Measurements from ENCODE around the gene PGAP3.

DNA sequence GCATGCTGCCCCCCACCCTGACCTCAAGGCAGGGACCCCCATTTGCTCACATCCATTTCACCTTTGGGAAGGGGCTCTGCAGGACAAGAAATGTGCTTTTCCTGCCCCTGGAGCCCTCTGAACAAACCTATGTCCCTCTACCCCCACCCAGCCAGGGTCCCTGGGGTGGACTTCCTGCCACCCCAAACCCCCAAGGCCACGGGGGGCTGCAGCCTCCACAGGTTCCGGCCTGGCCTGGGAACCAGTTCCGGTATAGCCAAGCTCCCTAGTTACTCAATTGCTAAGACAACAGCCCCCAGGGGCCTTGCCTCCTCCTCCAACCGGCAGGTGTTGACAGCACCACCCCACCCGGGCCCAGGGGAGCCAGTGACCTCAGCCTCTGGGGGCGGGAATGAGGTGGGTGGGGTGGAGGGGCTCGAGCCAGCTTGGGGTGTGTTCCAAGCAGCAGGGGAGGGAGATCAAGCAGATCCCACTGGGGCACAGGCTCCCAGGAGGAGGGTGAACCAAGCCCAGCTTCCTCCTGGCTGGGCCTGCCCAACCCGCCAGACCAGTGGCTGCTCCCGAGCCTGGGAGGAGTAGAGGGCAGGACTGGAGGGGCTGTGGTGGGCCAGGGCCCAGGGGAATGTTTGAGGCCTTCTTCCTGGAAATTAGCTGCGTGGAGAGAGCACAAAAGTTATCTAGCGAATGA is 13.0 kb downstream of the PGAP3 start:
- peak in 1 of 3 donors; percentile 27 for TF ChIP-seq POLR2AphosphoS5 (IDR thresholded peaks at IDR 0.05)
- TF ChIP-seq, protein P1, sequence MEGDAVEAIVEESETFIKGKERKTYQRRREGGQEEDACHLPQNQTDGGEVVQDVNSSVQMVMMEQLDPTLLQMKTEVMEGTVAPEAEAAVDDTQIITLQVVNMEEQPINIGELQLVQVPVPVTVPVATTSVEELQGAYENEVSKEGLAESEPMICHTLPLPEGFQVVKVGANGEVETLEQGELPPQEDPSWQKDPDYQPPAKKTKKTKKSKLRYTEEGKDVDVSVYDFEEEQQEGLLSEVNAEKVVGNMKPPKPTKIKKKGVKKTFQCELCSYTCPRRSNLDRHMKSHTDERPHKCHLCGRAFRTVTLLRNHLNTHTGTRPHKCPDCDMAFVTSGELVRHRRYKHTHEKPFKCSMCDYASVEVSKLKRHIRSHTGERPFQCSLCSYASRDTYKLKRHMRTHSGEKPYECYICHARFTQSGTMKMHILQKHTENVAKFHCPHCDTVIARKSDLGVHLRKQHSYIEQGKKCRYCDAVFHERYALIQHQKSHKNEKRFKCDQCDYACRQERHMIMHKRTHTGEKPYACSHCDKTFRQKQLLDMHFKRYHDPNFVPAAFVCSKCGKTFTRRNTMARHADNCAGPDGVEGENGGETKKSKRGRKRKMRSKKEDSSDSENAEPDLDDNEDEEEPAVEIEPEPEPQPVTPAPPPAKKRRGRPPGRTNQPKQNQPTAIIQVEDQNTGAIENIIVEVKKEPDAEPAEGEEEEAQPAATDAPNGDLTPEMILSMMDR (IDR thresholded peaks at IDR 0.05): no peak

Measured in transverse colon (tissue), 4 donors.